GM18520 (cell line): ENCODE measurements around the gene WDR73.
"Not testable (repeated sequence)": the region's sequence is repeated elsewhere in the genome, so short reads cannot be mapped to it uniquely, and the experiment has no call there.

Experiments
- ATAC-seq: cut with Tn5 transposase; IDR thresholded peaks from one replicate; pipeline ENCODE4 v1.9.1; 2021; ENCODE audit not compliant: unreplicated experiment

The WDR73 gene

GRCh38 chr15:84653910-84654688 lies at the start of gene WDR73:
WDR73 (minus strand) TSS chr15:84654283; CDS start chr15:84654274, 9 bp downstream.
- peak; percentile 52 for ATAC-seq

DNA sequence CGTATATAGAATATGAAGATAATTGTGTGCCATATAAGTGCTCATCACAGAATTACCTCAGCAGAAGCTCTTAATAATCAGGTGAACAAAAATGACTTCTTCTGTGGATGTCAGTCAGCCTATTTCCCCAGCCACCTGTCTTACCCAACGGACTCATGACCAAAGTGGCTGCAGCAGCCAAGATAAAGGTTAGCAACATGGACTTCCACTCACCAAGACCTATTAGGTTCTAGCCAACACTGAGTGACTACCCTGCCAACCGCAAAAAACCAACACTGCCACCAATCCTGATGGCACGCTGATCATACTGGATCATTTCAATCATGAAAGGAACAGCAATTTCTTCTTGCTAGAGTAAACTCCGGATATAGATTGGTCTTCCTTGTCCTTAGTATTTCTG lies 49.7 kb upstream of the WDR73 start:
- ATAC-seq: no peak

DNA sequence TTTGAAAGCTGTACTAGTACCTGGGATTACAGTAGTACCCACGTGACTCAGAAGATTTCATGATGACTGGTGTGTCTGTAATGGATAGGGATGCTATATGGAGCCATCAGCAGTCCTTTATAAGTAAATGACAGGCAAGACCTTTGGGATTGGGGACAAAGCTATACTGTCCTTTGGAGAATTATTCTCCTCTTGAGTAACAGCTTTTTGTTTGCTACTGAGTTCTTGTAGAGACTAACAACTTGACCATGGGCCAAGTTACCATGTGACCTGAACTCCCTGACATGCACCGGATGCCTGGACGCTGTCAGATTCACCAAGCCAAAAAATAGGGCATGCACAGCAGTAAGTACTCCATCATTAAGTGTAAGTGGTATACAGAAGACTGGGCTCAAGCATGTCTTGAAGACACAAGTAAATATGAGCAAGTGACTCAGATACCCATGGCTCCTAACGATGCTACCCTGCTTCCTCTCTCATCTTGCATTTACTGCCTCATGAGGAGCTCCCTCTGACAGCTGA lies 48.9 kb upstream of the WDR73 start:
- ATAC-seq: no peak

DNA sequence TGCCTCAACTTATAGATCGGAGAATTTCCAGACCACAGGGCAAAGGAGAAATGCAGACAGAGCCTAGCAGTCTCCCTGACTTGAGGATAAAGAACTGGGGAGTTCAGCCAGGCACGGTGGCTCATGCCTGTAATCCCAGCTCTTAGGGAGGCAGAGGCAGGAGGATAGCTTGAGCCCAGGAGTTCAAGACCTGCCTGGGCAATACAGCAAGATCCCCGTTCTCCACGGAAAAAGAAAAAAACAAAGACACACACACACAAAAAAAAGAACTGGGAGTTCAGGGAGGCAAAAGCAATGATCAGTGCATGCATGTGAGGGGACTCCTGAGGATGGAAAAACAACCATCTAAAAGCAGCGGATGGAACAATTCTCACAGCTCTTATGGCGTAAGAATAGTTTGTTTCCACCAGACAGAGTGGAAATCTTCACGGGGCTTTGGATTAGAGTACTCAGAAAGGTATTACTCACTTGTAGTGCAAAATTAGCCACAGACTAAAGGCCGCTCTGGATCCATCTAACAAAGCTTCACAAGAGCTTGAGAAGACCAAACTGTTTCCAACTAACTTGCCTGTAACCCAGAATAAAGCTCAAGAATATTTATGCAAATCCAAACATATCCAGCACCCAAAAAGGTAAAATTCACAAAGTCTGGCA lies 45.6 kb upstream of the WDR73 start:
- ATAC-seq: no peak

GRCh38 chr15:84697236-84697990 lies 43.3 kb upstream of the WDR73 start:
- no peak for ATAC-seq

GRCh38 chr15:84696757-84697156 lies 42.7 kb upstream of the WDR73 start:
- ATAC-seq: no peak

- no peak for ATAC-seq
Observed at GRCh38 chr15:84690342-84690741, 36.3 kb upstream of the WDR73 start.

DNA sequence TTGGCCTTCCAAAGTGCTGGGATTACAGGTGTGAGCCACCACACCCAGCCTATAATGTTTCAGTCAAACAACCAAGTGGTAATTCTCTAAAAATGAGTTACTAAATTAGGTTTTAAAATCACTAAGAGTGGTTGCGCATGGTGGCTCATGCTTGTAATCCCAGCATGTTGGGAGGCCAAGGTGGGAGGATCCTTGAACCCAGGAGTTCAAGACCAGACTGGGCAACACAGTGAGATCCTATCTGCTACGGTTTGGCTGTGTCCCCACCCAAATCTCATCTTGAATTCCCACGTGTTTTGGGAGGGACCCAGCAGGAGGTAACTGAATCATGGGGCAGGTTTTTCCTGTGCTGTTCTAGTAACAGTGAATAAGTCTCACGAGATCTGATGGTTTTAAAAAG lies 35.8 kb upstream of the WDR73 start:
- ATAC-seq: no peak

- ATAC-seq: not testable (repeated sequence)
Observed at GRCh38 chr15:84686446-84686845, 32.4 kb upstream of the WDR73 start.

- no peak for ATAC-seq
Observed at GRCh38 chr15:84685304-84685703, 31.2 kb upstream of the WDR73 start.

- no peak for ATAC-seq
Observed at GRCh38 chr15:84684092-84684491, 30.0 kb upstream of the WDR73 start.

GRCh38 chr15:84681831-84682230 lies 27.7 kb upstream of the WDR73 start:
- no peak for ATAC-seq

- ATAC-seq: no peak
Observed at GRCh38 chr15:84671211-84671610, 17.1 kb upstream of the WDR73 start.

DNA sequence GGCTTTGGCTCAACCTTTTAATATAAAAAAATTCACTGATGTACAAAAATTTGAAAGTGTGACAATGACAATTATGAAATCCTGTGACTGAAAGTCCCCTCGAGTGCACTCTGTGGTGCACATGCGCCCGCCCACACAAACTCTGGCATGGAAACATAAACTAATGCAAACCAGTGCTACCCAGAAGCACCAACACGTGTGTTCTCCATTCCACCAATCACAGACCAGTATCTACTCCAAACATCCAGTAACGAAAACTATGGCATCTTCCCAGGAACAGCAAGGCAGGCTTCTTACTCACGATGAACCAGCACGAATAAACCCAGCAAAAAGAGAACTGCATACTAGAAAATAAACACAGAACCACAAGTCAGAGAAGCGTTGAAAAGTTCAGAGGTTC lies 15.6 kb upstream of the WDR73 start:
- ATAC-seq: no peak

- no peak for ATAC-seq
Observed at GRCh38 chr15:84668221-84668982, 14.3 kb upstream of the WDR73 start.

DNA sequence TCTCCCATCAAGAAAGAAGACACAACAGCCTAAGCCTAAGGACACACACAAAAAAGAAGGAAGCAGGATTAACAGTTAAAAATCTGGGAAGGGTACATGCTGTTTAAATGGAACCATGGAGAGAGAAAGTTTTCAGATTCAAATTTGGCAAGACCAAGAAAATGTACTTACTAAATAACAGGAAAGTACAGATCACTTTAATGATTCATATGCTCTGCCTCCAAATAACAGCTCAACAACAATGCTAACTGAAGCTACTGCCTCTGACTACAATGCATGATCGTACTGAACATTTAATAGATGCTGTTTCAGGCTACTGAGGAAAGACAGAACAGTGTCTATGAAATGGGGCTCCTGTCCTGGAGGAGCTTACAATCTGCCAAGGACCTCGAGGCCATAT lies 12.3 kb upstream of the WDR73 start:
- no peak for ATAC-seq

DNA sequence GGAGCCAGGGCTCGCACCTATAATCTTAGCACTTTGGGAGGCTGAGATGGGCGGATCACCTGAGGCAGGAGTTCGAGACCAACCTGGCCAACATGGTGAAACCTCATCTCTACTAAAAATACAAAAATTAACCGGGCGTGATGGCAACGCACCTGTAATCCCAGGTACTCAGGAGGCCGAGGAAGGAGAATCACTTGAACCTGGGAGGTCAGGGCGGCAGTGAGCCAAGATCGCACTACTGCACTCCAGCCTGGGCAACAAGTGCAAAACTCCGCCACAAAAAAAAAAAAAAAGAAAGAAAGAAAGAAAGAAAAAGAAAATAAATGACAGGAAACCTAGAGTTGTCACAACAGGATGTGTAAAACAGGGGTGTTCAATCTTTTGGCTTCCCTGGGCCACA lies 6.9 kb upstream of the WDR73 start:
- no peak for ATAC-seq

GRCh38 chr15:84659904-84660781 lies 6.1 kb upstream of the WDR73 start:
- ATAC-seq: no peak

- ATAC-seq: no peak
Observed at GRCh38 chr15:84658788-84659411, 4.8 kb upstream of the WDR73 start.
